HG03135 (cell line): ENCODE results near the gene LRRC72.
A peak's percentile ranks its signal among the peaks of the same experiment; 100 is the strongest.
"Not testable (repeated sequence)": the region's sequence is repeated elsewhere in the genome, so short reads cannot be mapped to it uniquely, and the experiment has no call there.

Source experiments
- ATAC-seq: cut with Tn5 transposase; IDR thresholded peaks from one replicate; pipeline ENCODE4 v1.9.1; 2021; ENCODE audit warnings: mild to moderate bottlenecking, moderate library complexity; ENCODE audit not compliant: unreplicated experiment

Gene LRRC72

GRCh38 chr7:16524332-16524731, 2.3 kb upstream of the LRRC72 start:
- no peak for ATAC-seq

- ATAC-seq, result no peak
Observed at GRCh38 chr7:16528520-16528919, 1.9 kb downstream of the LRRC72 start.

DNA sequence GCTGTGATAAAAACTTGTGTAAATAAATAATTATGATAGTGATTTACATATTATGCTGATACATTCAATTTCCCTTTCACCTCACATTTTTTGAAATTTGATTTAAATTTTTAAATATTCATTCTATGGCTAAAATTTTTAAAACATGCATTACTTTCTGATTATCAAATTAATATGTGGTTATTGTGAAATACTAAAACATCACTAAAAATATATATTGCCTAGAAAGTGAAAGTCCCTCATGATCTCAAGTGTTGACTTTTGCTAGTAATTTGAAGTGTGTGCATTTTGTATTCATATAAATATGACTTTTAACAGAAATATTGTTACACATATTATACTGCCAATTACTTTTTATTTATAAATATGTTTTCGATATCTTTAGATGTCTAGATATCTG, 3.1 kb downstream of the LRRC72 start:
- no peak for ATAC-seq

GRCh38 chr7:16531707-16532106, 5.1 kb downstream of the LRRC72 start:
- no peak for ATAC-seq

GRCh38 chr7:16532272-16532671, 5.6 kb downstream of the LRRC72 start:
- no peak for ATAC-seq

- ATAC-seq, result no peak
Observed at GRCh38 chr7:16535500-16535899, 8.9 kb downstream of the LRRC72 start.

DNA sequence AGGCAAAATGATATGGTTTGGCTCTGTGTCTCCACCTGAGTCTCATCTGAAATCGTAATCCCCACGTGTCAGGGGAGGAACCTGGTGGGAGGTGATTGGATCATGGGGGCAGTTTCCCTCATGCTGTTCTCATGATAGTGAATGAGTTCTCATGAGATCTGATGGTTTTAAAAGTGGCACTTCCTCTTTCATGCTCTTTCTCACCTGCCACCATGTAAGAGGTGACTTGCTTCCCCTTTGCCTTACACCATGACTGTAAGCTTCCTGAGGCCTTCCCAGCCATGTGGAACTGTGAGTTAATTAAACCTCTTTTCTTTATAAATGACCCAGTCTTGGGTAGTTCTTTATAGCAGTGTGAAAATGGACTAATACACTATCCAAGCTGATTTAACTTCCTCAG, 13.9 kb downstream of the LRRC72 start:
- ATAC-seq, result not testable (repeated sequence)

GRCh38 chr7:16542401-16542800, 15.8 kb downstream of the LRRC72 start:
- no peak for ATAC-seq

DNA sequence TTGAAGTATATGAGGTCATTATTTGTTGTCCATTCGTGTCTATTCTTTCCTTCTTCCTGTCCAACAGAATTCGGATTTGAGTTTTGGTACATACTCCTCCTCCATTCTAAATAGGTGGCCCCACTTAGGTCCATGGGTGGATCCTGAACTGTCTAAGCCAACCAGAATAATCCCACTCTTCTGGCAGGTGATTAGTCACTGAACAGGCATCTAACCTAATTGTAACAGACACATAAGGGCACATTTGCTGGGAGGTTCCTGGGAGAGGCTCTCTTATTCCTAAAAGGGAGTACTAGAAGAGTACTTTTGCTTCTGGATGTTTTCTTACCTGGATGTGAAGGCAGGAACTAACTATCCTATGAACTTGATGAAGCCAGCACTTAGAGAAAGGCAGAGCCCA, 16.8 kb downstream of the LRRC72 start:
- ATAC-seq, result no peak

DNA sequence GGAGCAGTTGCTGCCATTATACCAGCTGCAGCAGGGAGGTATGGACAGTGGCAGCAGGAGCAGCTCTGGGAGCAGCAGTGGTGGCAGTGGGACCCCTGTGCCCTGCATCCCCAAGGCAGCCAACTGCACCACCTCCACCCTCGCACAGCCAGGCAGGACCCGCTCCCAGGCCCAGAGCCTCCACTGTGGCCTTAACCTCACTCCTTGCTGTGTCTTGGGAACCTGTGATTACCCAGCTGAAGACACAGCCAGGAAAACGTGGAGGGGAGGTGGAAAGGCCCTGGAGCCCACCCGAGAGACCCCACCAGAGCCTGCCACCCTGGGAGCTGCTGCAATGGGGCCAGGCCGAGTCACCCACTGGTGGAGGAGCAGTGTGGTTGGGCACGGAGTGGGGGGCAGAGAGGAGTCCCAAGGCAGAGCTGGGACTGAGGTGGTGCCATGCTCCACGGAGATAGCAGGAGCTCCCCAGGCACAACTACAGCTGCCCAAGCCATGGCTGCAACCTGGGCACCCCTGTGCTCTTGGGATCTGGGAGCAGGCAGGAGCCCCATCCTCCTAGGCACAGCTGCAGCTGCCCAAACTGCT, 20.4 kb downstream of the LRRC72 start:
- ATAC-seq, result no peak

GRCh38 chr7:16548428-16548827, 21.8 kb downstream of the LRRC72 start:
- no peak for ATAC-seq

DNA sequence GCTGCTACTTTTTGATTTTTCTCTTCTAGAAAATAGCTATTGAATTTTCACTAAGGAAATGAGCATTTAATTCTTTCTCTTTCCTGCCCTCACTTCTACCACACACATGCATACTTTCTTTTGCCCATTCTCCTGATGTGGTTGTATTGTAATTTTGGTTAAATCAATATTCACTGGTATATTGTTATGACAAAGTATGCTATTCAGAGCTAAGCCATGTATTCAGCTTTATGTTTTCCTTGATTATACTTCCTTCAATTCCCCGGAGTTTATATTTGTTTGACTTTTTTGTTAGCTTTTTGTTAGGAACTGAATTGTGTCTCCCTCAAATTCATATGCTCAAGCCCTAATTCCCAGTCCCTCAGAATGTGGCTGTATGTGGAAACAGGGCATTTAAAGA, 24.0 kb downstream of the LRRC72 start:
- no peak for ATAC-seq

- no peak for ATAC-seq
Observed at GRCh38 chr7:16554518-16555236, 28.1 kb downstream of the LRRC72 start.

DNA sequence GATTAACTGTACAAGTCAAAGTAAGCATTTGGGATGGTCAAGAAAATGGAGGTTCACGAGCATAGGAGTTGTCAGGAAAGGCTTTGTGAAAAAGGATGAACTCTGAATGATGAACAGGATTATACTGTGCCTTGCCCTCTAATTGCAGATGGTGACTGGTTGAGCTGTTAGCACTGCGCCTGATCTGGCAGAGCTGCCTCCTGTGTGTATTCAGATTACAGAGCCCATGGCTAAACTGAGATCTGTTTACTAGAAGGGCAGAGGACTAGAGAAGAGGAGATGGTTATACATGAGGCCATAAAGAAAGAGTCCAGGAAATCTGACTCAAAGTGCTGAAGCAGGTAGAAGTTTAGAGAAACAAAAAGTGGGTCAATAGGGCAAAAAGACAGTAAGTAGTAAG, 29.7 kb downstream of the LRRC72 start:
- no peak for ATAC-seq

GRCh38 chr7:16558761-16559302, 32.2 kb downstream of the LRRC72 start:
- ATAC-seq, result no peak

DNA sequence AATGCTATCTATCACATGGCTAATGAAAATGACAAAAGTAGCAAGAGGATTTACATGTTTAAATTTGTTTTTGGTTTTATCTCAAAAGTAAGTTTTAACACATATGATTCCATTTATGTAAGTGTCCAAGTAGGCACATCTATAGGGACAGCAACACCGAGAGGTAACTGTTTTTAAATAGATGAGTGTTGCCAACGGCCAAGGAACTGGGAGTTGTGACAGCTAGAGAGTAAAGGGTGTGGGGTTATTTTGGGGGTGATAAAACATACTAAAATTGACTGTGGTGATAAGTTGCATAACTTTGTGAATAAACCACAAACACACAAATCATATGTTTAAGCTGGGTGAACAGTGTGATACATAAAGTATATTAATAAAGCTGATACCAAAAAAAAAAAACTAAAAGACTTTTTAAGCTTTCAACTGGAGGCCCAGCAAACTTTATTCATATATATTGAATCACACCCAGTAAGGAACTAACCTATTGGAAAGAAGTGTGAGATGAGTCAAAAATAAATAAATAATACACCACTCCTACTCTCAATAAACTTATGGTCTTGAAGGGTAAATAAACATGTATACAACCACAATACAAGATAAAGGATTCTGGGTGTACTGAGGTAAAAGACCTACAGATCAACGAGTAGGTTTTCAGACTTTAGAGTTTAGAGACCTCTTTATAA, 33.0 kb downstream of the LRRC72 start:
- no peak for ATAC-seq

DNA sequence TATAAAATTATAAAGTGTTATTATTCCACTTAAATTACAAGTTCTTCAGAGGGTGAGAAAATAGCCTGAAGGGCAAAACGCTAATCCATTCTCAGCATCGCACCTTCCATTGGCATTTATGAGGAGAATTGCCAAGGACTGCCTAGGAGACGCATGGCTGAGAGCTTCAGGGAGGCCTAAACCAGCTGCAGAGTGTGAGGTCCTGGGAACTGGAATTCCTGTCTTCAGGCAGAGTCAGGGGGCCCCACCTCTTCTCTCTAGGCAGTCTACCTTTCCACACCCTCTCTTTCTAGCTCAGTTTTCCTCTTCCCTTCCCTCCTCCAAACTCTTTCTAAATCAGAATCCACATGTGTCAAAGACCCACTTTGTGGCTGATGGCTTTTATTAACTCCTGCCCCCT, 35.3 kb downstream of the LRRC72 start:
- ATAC-seq, result no peak

GRCh38 chr7:16562456-16563220, 36.0 kb downstream of the LRRC72 start:
- no peak for ATAC-seq

DNA sequence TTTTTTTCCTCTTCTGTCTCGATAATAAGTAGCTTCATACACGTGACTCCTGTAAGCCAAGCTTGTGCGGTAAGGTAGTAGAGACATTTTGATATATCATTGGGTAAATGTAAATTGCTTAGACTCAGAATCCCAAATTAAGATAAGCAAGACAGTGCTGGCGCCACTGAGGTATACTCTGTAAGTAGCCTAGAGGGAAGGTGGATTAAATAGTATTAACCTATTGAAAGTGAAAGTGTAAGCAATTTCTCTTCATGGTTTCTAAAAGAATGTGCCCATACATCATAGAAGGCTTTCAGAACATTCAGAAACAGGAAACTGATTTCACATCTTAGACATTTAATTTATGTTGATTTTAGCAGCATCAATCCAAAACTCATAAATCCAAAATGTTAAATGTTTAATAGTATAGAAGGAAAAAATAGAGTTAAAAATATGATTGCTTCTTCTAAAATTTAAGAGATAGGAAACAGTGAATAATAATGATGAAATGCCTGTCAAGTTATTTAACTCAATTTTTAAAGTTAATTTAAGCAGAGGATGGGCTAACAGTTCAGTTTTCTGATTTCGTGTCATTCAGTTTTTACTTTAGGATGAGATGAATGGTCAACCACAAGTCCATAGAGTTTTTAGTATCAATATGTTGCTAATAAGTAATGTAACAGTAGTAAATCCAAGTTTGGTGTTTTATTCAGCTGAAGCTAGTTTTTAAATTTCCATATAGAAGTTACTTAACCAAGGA, 36.8 kb downstream of the LRRC72 start:
- peak; percentile 81 for ATAC-seq

- peak; percentile 46 for ATAC-seq
Observed at GRCh38 chr7:16564023-16564380, 37.4 kb downstream of the LRRC72 start.
